Right atrium auricular region (tissue), 2 donors: Measurements from ENCODE around the gene OR2J3. TPM values are rescaled to one million over a fixed set of nuclear protein-coding genes. Genes with fewer than 3 reads are reported as not detected.
"Not testable (repeated sequence)": the region's sequence is repeated elsewhere in the genome, so short reads cannot be mapped to it uniquely, and the experiment has no call there.

Source experiments
- DNase-seq: peaks from one replicate; pipeline ENCODE4 v3.0.0-alpha.2; 2019; ENCODE audit warnings: low spot score
- H3K27ac ChIP-seq, 2 donors: fragments of 200-600 bp; sonication (generic); 1 replicate in 1 of 2; 2 replicates in 1 of 2; pipeline ENCODE4 v1.5.1; 2016 to 2019
- H3K27me3 ChIP-seq, 2 donors: fragments of 200-600 bp; sonication (generic); one replicate each; pipeline versions ENCODE4 v1.5.1 to v1.6.0; 2017 to 2019
- H3K36me3 ChIP-seq: fragments of 200-600 bp; sonication (generic); one replicate; pipeline ENCODE4 v1.5.1; 2016
- H3K4me1 ChIP-seq, 2 donors: fragments of 200-600 bp; sonication (generic); one replicate each; pipeline versions ENCODE4 v1.5.1 to v1.6.0; 2017 to 2019
- H3K4me3 ChIP-seq, 2 donors: fragments of 200-600 bp; sonication (generic); 1 replicate in 1 of 2; 2 replicates in 1 of 2; pipeline ENCODE4 v1.5.1; 2017 to 2019; ENCODE audit warnings: mild to moderate bottlenecking in 1 of 2, moderate library complexity in 1 of 2
- H3K9me3 ChIP-seq, 2 donors: fragments of 200-600 bp; sonication (generic); one replicate each; pipeline ENCODE4 v1.5.1; 2019
- CTCF ChIP-seq, 2 donors: fragments of 200-600 bp; sonication (generic); IDR thresholded peaks; one replicate each; pipeline ENCODE4 v1.5.1; 2019; ENCODE audit warnings: antibody characterized with exemption in 2 of 2
- total RNA-seq, 2 donors: library from RNA; depleted of rRNA; stranded (reverse); fragments of >200 nt; gene quantifications; one replicate each; pipeline ENCODE4 v1.1.0, GENCODE V29; 2016

OR2J3 gene
- total RNA-seq, 2 donors from 2014 or later: not detected

- no peak for TF ChIP-seq CTCF (IDR thresholded peaks at IDR 0.05)
- no peak for DNase-seq
These were observed 38.3 kb downstream of the OR2J3 start for GRCh38 chr6:29146179-29146578.

GRCh38 chr6:29147074-29147473 lies 39.2 kb downstream of the OR2J3 start:
- H3K9me3 ChIP-seq: peaks cover 0 to 11% of the 10 kb centered on the region in 2 donors
- H3K27ac ChIP-seq: no peak overlapping the region
- no peaks in the 10 kb centered on the region for H3K36me3 ChIP-seq
- H3K4me1 ChIP-seq: no peaks in the 10 kb centered on the region
- DNase-seq: no peak
- no peak overlapping the region for H3K4me3 ChIP-seq
- TF ChIP-seq CTCF (IDR thresholded peaks at IDR 0.05): no peak
- no peaks in the 10 kb centered on the region for H3K27me3 ChIP-seq

More at GRCh38 chr6:29146179-29146578, 38.3 kb downstream of the OR2J3 start:
- Histone ChIP-seq H3K9me3 (peaks cover 0 to 11% of the 10 kb centered on the region in 2 donors), H3K27me3 (no peaks in the 10 kb centered on the region), H3K4me3 (no peak overlapping the region), H3K27ac (no peak overlapping the region), H3K36me3 (no peaks in the 10 kb centered on the region), H3K4me1 (no peaks in the 10 kb centered on the region)

GRCh38 chr6:29149444-29149843 lies 41.6 kb downstream of the OR2J3 start:
- H3K4me1 ChIP-seq: not testable (repeated sequence)

GRCh38 chr6:29153083-29153482 lies 45.2 kb downstream of the OR2J3 start:
- H3K4me1 ChIP-seq: no peaks in the 10 kb centered on the region
- no peak overlapping the region for H3K4me3 ChIP-seq
- no peaks in the 10 kb centered on the region for H3K36me3 ChIP-seq
- H3K9me3 ChIP-seq: peaks cover 0 to 7% of the 10 kb centered on the region in 2 donors
- no peak for TF ChIP-seq CTCF (IDR thresholded peaks at IDR 0.05)
- H3K27ac ChIP-seq: no peak overlapping the region
- DNase-seq: no peak
- H3K27me3 ChIP-seq: no peaks in the 10 kb centered on the region

More at GRCh38 chr6:29149444-29149843, 41.6 kb downstream of the OR2J3 start:
- H3K27me3 ChIP-seq, H3K9me3 ChIP-seq, H3K27ac ChIP-seq, H3K4me3 ChIP-seq, H3K36me3 ChIP-seq, DNase-seq: not testable (repeated sequence)

GRCh38 chr6:29155182-29155581 lies 47.3 kb downstream of the OR2J3 start:
- H3K27me3 ChIP-seq, H3K4me3 ChIP-seq: not testable (repeated sequence)

GRCh38 chr6:29159922-29160321 lies 52.1 kb downstream of the OR2J3 start:
- H3K27me3 ChIP-seq, DNase-seq, H3K27ac ChIP-seq, H3K4me1 ChIP-seq, H3K36me3 ChIP-seq, H3K9me3 ChIP-seq, H3K4me3 ChIP-seq: not testable (repeated sequence)

More at GRCh38 chr6:29155182-29155581, 47.3 kb downstream of the OR2J3 start:
- H3K27ac ChIP-seq, H3K4me1 ChIP-seq, H3K9me3 ChIP-seq, H3K36me3 ChIP-seq, DNase-seq: not testable (repeated sequence)

Other genes starting within 250 kb of the OR2J3 start
- gene TRIM27, start 184.1 kb upstream of the OR2J3 start, total RNA-seq: 10 to 100 TPM; 22.3 to 28.5 TPM
- under 1 TPM in 1 of 2 donors, not detected in 1; 0.24 TPM for gene ZNF311, start 102.7 kb upstream of the OR2J3 start, total RNA-seq
- gene OR2W1, start 62.9 kb upstream of the OR2J3 start, total RNA-seq: not detected
- not detected for gene OR2B3, start 20.7 kb upstream of the OR2J3 start, total RNA-seq
- not detected for gene OR2J1, start 8.6 kb upstream of the OR2J3 start, total RNA-seq
- gene OR2J2, start 62.8 kb downstream of the OR2J3 start, total RNA-seq: not detected
- not detected for gene OR14J1, start 193.6 kb downstream of the OR2J3 start, total RNA-seq